CD14-positive monocyte (primary cell): ENCODE data around the gene LPCAT1. TPM values are rescaled to one million over a fixed set of nuclear protein-coding genes. Genes with fewer than 3 reads are reported as not detected.

Experiments
- DNase-seq, 3 donors: peaks; one replicate each; pipeline ENCODE4 v3.0.0-alpha.2; 2011 to 2022
- H2AFZ ChIP-seq: 2 replicates; pipeline ENCODE4 v1.6.0; 2012; ENCODE audit warnings: mild to moderate bottlenecking, low read depth, low read length, inconsistent platforms; ENCODE audit not compliant: insufficient read depth, poor library complexity, severe bottlenecking
- H3K27ac ChIP-seq, 2 donors: 1 replicate in 1 of 2; 2 replicates in 1 of 2; pipeline ENCODE4 v1.5.1; 2012 to 2013; ENCODE audit warnings: low read length in 2 of 2, control low read depth in 1 of 2, inconsistent platforms in 1 of 2, low read depth in 1 of 2, mild to moderate bottlenecking in 1 of 2
- H3K27me3 ChIP-seq, 2 donors: one replicate each; pipeline versions ENCODE4 v1.6.0 to v1.6.1; 2011 to 2013; ENCODE audit warnings: low read length in 2 of 2; ENCODE audit not compliant: control insufficient read depth in 2 of 2, insufficient read depth in 2 of 2
- H3K36me3 ChIP-seq, 2 donors: replicated peaks in 1 of 2; 1 replicate in 1 of 2; 2 replicates in 1 of 2; pipeline versions ENCODE4 v1.5.1 to v1.6.1; 2012 to 2013; ENCODE audit warnings: low read length in 2 of 2, control low read depth in 1 of 2, inconsistent platforms in 1 of 2, mild to moderate bottlenecking in 1 of 2; ENCODE audit not compliant: insufficient read depth in 2 of 2, control insufficient read depth in 1 of 2
- H3K4me1 ChIP-seq, 2 donors: 1 replicate in 1 of 2; 2 replicates in 1 of 2; pipeline versions ENCODE4 v1.5.1 to v1.6.1; 2012 to 2013; ENCODE audit warnings: low read length in 2 of 2, control low read depth in 1 of 2, inconsistent platforms in 1 of 2, mild to moderate bottlenecking in 1 of 2, moderate library complexity in 1 of 2; ENCODE audit not compliant: insufficient read depth in 2 of 2, control insufficient read depth in 1 of 2
- H3K4me2 ChIP-seq: replicated peaks from 2 replicates; pipeline ENCODE3; 2012; ENCODE audit warnings: low read length, moderate library complexity, mild to moderate bottlenecking; ENCODE audit not compliant: poor library complexity, severe bottlenecking; ENCODE audit errors: extremely low read depth
- H3K4me3 ChIP-seq, 3 experiments: fragments of 200-600 bp in 1 of 3; sonication (generic) in 1 of 3; replicated peaks in 1 of 3; 1 replicate in 2 of 3; 2 replicates in 1 of 3; pipeline ENCODE4 v1.5.1; 2011 to 2013; ENCODE audit warnings: low read length in 3 of 3, mild to moderate bottlenecking in 3 of 3, control low read depth in 2 of 3, low read depth in 2 of 3, inconsistent platforms in 1 of 3, moderate library complexity in 1 of 3
- H3K79me2 ChIP-seq: 2 replicates; pipeline ENCODE4 v1.6.0; 2012; ENCODE audit warnings: mild to moderate bottlenecking, control low read depth, inconsistent platforms, low read length, moderate library complexity; ENCODE audit not compliant: insufficient read depth
- H3K9ac ChIP-seq: 2 replicates; pipeline ENCODE4 v1.6.0; 2017; ENCODE audit warnings: low read length, mild to moderate bottlenecking; ENCODE audit not compliant: insufficient read depth, poor library complexity, severe bottlenecking
- H3K9me3 ChIP-seq, 2 donors: replicated peaks in 1 of 2; 1 replicate in 1 of 2; 2 replicates in 1 of 2; pipeline versions ENCODE4 v1.5.1 to v1.6.1; 2012 to 2013; ENCODE audit warnings: low read length in 2 of 2, control low read depth in 1 of 2; ENCODE audit not compliant: control insufficient read depth in 1 of 2, insufficient read depth in 1 of 2
- H4K20me1 ChIP-seq: 2 replicates; pipeline ENCODE4 v1.6.0; 2012; ENCODE audit warnings: mild to moderate bottlenecking, low read length, control low read depth, moderate library complexity; ENCODE audit not compliant: insufficient read depth
- H3K27ac Mint-ChIP-seq, 7 donors: one replicate each; pipeline ENCODE4 v1.8.0; 2020; ENCODE audit warnings: mild to moderate bottlenecking in 7 of 7, mixed read lengths in 7 of 7, moderate library complexity in 6 of 7, inconsistent platforms in 2 of 7
- H3K27me3 Mint-ChIP-seq, 3 donors: one replicate each; pipeline ENCODE4 v1.8.0; 2021 to 2022; ENCODE audit warnings: low read depth in 3 of 3, mild to moderate bottlenecking in 3 of 3, mixed read lengths in 3 of 3, moderate library complexity in 3 of 3, inconsistent platforms in 1 of 3
- H3K36me3 Mint-ChIP-seq, 2 donors: one replicate each; pipeline ENCODE4 v1.8.0; 2020; ENCODE audit warnings: mixed read lengths in 2 of 2, inconsistent platforms in 1 of 2, mild to moderate bottlenecking in 1 of 2
- H3K4me1 Mint-ChIP-seq: one replicate; pipeline ENCODE4 v1.8.0; 2020; ENCODE audit warnings: mild to moderate bottlenecking, mixed read lengths
- H3K4me3 Mint-ChIP-seq, 2 donors: one replicate each; pipeline ENCODE4 v1.8.0; 2020; ENCODE audit warnings: mild to moderate bottlenecking in 2 of 2, mixed read lengths in 2 of 2, moderate library complexity in 1 of 2
- H3K9me3 Mint-ChIP-seq, 7 donors: one replicate each; pipeline ENCODE4 v1.8.0; 2020 to 2022; ENCODE audit warnings: mixed read lengths in 7 of 7, mild to moderate bottlenecking in 6 of 7, moderate library complexity in 6 of 7, inconsistent platforms in 2 of 7
- WGBS: methylation state at CpG from one replicate; pipeline ENCODE4 v1.1.5; 2013; ENCODE audit warnings: missing lambda C conversion rate; ENCODE audit not compliant: insufficient coverage; 5-methylcytosine and 5-hydroxymethylcytosine counted together
- intact Hi-C, 2 donors: fragments of 100-400 bp; cut with micrococcal nuclease; formaldehyde crosslinking; loops; one replicate each; pipeline versions ENCODE4 v1.15.0 to v1.15.1; 2023
- polyA plus RNA-seq, 3 donors: library from polyadenylated mRNA; depleted of rRNA in 1 of 3; unstranded in 2 of 3; stranded (reverse) in 1 of 3; fragments of 300-500 nt in 2 of 3; fragments of >200 nt in 1 of 3; fragmentation: Illumina TruSeq in 2 of 3; gene quantifications; 1 replicate in 2 of 3; 2 replicates in 1 of 3; pipeline ENCODE4 v1.2.3, GENCODE V29; 2012 to 2021
- TF ChIP-seq, protein P1 (sequence below): fragments of 200-600 bp; IDR thresholded peaks from one replicate; pipeline ENCODE4 v1.8.0; 2022; ENCODE audit warnings: antibody characterized with exemption, mild to moderate bottlenecking

Gene LPCAT1
- polyA plus RNA-seq, 3 donors = 34.1 to 53.9 (median 34.8) TPM

DNA sequence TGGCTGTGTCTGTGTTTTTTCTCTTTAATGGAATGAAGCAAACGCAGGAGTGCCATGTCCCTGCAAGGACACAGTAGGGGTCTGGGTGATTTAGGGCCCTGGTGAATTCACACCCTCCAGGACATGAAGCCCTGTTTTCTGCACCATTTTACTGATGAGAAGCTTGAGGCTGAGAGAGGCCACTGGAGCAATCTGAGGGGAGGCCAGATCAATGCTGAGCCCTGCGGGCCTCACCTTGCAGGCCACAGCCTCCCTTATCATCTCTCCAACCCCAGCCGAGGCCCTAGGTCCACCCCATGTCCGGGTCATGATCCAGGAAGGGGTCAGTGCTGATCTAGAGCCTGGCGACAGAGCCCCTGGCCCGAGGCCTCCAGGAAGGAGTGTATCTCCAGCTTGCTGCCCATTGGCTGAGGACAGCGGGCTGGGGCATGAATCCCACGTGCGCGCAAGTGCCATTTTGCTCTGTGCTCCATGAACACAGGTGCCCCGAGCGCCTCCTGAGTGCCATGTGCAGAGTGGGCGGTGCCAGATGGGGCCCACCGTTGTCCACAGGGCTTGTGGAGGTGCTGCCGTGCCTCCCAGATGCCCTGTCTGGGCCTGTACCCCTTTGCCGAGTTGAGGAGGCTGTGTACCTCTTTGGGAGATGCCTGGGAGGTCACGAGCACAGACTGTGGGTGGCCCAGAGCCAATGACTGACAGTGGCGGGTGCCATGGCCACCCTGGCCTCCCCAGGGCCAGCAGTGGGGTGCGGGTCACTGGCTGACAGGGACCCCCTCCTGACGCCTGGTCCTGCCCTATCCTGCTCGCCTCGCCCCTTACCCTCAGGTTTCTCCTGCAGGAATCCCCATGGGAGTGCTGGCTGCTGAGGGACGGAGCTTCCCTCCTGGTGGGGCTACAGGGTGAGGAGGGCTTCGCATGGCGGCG lies 32.3 kb upstream of the LPCAT1 start:
- peaks cover 11 to 13% of the 10 kb centered on the region in 2 donors for H3K4me1 ChIP-seq
- Mint-ChIP-seq H3K4me1 (peaks cover 17% of the 10 kb centered on the region), H3K27ac (peak overlapping the region in 2 of 7 donors; percentile 35 to 58), H3K9me3 (peaks cover 11 to 19% (median 18%) of the 10 kb centered on the region in 7 donors), H3K36me3 (peaks cover 2 to 10% of the 10 kb centered on the region in 2 donors), H3K27me3 (peaks cover 27 to 48% (median 43%) of the 10 kb centered on the region in 3 donors), H3K4me3 (no peak overlapping the region)
- no peaks in the 10 kb centered on the region for H4K20me1 ChIP-seq
- DNase-seq = no peak
- no peak overlapping the region for H3K4me2 ChIP-seq
- no peaks in the 10 kb centered on the region for H3K79me2 ChIP-seq
- H3K27ac ChIP-seq = no peak overlapping the region
- H3K9ac ChIP-seq = peak overlapping the region; percentile 15
- peak overlapping the region; percentile 39 for H2AFZ ChIP-seq
- no peaks in the 10 kb centered on the region for H3K36me3 ChIP-seq
- TF ChIP-seq, protein P1, sequence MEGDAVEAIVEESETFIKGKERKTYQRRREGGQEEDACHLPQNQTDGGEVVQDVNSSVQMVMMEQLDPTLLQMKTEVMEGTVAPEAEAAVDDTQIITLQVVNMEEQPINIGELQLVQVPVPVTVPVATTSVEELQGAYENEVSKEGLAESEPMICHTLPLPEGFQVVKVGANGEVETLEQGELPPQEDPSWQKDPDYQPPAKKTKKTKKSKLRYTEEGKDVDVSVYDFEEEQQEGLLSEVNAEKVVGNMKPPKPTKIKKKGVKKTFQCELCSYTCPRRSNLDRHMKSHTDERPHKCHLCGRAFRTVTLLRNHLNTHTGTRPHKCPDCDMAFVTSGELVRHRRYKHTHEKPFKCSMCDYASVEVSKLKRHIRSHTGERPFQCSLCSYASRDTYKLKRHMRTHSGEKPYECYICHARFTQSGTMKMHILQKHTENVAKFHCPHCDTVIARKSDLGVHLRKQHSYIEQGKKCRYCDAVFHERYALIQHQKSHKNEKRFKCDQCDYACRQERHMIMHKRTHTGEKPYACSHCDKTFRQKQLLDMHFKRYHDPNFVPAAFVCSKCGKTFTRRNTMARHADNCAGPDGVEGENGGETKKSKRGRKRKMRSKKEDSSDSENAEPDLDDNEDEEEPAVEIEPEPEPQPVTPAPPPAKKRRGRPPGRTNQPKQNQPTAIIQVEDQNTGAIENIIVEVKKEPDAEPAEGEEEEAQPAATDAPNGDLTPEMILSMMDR = no peak
- intact Hi-C loops = no loop called here
- H3K9me3 ChIP-seq = peaks cover 14 to 18% of the 10 kb centered on the region in 2 donors
- H3K27me3 ChIP-seq = peaks cover 0 to 20% of the 10 kb centered on the region in 2 donors
- H3K4me3 ChIP-seq = no peak overlapping the region
- 91% methylated on average over 20 of the region's 26 CpGs for WGBS

DNA sequence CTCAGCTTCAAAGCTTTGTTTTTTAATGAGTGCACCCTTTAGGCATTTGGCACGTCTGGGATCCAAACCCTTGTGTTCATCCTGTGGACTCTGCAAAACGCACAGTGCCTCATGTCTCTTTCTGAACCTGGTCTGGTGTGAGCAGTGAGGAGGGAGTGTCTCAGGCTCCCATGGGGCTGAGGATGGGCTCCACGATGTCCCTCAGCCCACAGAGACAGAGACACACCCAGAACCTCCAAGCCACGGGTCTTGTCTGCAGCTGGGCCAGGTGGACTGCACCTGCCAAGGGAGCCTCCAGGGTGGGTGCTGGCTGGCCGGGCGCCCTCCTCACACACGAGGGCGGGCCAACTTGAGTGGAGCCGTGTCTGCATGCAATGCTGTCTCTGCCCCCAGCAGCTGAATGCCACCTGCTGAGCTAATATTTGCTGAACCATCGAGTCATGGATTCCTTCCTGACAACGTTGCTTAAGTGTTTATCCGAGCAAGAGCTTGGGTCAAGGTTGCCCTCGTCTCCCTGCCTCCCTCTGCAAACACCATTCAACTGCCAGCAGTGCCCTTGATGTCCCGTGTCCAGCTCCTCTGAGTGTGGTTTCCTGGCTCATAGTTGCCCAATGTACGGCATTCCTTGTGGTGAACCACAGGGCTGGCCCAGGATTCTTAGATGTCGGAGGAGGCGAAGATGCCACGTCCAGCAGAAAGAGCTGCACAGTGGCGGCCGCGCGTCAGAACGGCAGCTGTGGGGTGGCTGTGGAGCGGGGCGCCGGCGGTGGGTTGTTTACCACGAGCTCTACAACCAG lies 31.4 kb upstream of the LPCAT1 start:
- H3K4me1 Mint-ChIP-seq = peaks cover 17% of the 10 kb centered on the region
- H3K4me2 ChIP-seq = no peak overlapping the region
- peak overlapping the region; percentile 15 for H3K9ac ChIP-seq
- peak in 1 of 3 donors; percentile 50 for DNase-seq
- peak overlapping the region in 1 of 2 donors; percentile 53 for H3K4me3 Mint-ChIP-seq
- H3K27me3 Mint-ChIP-seq = peaks cover 30 to 55% (median 46%) of the 10 kb centered on the region in 3 donors
- H3K36me3 Mint-ChIP-seq = peaks cover 0 to 4% of the 10 kb centered on the region in 2 donors
- no peaks in the 10 kb centered on the region for H3K36me3 ChIP-seq
- peak overlapping the region in 1 of 7 donors; percentile 58 for H3K27ac Mint-ChIP-seq
- peaks cover 6 to 10% of the 10 kb centered on the region in 2 donors for H3K9me3 ChIP-seq
- peak overlapping the region; percentile 39 for H2AFZ ChIP-seq
- peaks cover 4 to 10% (median 9%) of the 10 kb centered on the region in 7 donors for H3K9me3 Mint-ChIP-seq
- intact Hi-C loops = no loop called here
- H3K79me2 ChIP-seq = no peaks in the 10 kb centered on the region
- WGBS = 19% methylated on average over 25 of the region's 28 CpGs
- H3K4me1 ChIP-seq = peaks cover 11 to 13% of the 10 kb centered on the region in 2 donors
- TF ChIP-seq, protein P1 = no peak
- H3K4me3 ChIP-seq = no peak overlapping the region
- no peaks in the 10 kb centered on the region for H4K20me1 ChIP-seq
- H3K27me3 ChIP-seq = peaks cover 0 to 20% of the 10 kb centered on the region in 2 donors
- H3K27ac ChIP-seq = no peak overlapping the region
